ENCODE data around the gene CIB4. TPM values are rescaled to one million over a fixed set of nuclear protein-coding genes. Genes with fewer than 3 reads are reported as not detected.

Gene CIB4
- total RNA-seq, 4 donors from 2014 or later = 0.45 to 0.94 TPM; not detected in 2

DNA sequence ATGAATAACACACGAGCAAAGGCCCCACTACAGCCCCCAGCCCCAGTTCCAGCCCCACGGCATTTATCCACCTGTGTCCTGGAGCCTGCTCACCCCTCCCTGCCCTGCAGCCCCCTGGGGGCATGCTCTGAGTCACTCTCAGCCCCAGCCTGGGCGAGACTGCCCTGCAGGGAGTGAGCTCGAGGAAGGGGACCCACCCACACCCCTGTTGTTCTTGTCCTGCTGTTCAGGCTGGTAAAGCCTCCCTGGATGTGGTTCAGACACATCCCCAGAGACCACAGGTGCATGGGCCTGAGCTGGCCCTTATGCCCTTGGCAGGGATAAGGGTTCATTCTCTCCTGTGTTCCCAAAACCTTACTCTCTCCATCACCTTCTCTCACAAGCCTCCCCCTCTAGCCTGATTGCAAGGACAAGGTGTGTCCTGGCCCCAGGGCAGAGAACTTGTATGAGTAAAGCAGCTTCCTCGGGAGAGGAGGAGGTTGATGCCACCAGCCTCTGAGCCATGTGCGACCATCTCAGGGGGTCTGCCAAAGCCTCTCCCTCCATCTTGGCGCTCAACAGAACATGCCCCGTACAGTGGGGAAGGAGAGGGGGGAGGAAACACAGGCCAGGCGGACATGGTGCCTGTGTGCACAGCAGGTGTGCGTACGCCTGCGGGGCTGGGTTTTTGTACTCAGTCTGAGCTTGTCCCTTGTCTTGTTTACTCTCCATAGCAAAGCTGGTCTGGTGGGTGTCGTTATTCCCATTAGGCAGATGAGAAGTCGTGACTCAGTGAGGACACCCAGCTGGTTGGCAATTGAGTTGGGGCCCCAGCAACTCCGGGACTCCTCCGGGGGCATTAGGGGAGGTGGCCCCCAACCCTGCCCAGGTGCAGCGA is 64.4 kb downstream of the CIB4 start:
- TF ChIP-seq CTCF (IDR thresholded peaks at IDR 0.05) = no peak
- TF ChIP-seq POLR2A (IDR thresholded peaks at IDR 0.05) = no peak
- DNase-seq = no peak
- H3K27ac ChIP-seq = no peak overlapping the region
- no peaks in the 10 kb centered on the region for H3K36me3 ChIP-seq
- H3K27me3 ChIP-seq = no peaks in the 10 kb centered on the region
- intact Hi-C loops (cut with DNase I) = loop anchor here (5.0 kb wide), 1 partner anchor 75 kb away; no protein-coding TSS in a partner anchor
- H3K9me3 ChIP-seq = no peaks in the 10 kb centered on the region
- no peaks in the 10 kb centered on the region for H3K4me1 ChIP-seq
- H3K4me3 ChIP-seq (replicated peaks in 1 of 3) = no peak overlapping the region
- WGBS, 2 donors = 75 to 82% methylated on average over 13 to 15 of the region's 17 CpGs

DNA sequence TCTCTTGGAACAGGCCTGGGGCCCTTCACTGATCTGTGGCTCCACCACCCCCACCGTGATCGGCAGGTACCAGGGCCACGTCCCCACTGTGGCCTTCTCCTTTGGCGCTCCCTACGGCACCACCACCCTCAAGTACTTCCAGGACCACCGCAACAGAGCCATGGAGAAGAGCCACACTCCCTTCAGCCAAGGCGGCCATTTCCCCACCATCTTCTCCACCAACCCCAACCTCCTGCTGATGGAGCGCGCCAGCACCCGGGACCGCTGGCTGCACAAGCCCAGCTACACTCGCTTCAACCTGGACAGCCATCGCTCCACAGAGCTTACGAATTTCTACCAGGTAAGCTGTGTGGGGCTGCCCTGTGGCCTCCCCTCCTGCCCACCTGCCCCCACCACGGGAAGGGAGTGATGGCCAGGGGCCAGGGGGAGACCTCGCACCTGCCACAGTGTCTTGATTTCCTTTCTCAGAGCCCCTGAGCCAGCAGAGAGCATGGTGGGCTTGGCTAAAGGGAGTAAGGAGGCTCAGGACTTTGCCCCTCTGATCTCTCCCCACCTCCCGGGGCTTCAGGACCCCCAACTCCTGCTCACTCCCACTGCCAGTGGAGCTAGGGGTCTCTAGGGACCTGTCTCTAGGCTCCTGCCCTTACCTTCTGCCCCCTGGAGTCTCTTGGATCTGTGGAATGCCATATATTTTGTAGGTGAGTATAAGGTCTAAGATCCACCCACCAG is 65.2 kb downstream of the CIB4 start:
- intact Hi-C loops (cut with DNase I) = loop anchor here (5.0 kb wide), 1 partner anchor 74 kb away; no protein-coding TSS in a partner anchor
- no peak for TF ChIP-seq CTCF (IDR thresholded peaks at IDR 0.05)
- no peak for TF ChIP-seq POLR2A (IDR thresholded peaks at IDR 0.05)

GRCh38 chr2:26574900-26575560 is 66.1 kb downstream of the CIB4 start:
- no peaks in the 10 kb centered on the region for H3K27me3 ChIP-seq
- intact Hi-C loops (cut with DNase I) = loop anchor here (5.0 kb wide), 1 partner anchor 73 kb away; no protein-coding TSS in a partner anchor
- DNase-seq = no peak
- H3K27ac ChIP-seq = no peak overlapping the region
- 82 to 83% methylated on average over 14 to 17 of the region's 17 CpGs for WGBS, 2 donors
- H3K4me3 ChIP-seq (replicated peaks in 1 of 3) = no peak overlapping the region
- no peaks in the 10 kb centered on the region for H3K4me1 ChIP-seq
- TF ChIP-seq CTCF (IDR thresholded peaks at IDR 0.05) (no peak), POLR2A (IDR thresholded peaks at IDR 0.05) (no peak)
- no peaks in the 10 kb centered on the region for H3K36me3 ChIP-seq
- H3K9me3 ChIP-seq = no peaks in the 10 kb centered on the region

More for the DNA sequence above, 65.2 kb downstream of the CIB4 start:
- H3K27ac ChIP-seq = no peak overlapping the region
- H3K9me3 ChIP-seq = no peaks in the 10 kb centered on the region
- no peak overlapping the region for H3K4me3 ChIP-seq (replicated peaks in 1 of 3)
- no peak for DNase-seq
- no peaks in the 10 kb centered on the region for H3K27me3 ChIP-seq
- no peaks in the 10 kb centered on the region for H3K36me3 ChIP-seq
- no peaks in the 10 kb centered on the region for H3K4me1 ChIP-seq
- WGBS, 2 donors = 91% methylated on average over 17 of the region's 17 CpGs

DNA sequence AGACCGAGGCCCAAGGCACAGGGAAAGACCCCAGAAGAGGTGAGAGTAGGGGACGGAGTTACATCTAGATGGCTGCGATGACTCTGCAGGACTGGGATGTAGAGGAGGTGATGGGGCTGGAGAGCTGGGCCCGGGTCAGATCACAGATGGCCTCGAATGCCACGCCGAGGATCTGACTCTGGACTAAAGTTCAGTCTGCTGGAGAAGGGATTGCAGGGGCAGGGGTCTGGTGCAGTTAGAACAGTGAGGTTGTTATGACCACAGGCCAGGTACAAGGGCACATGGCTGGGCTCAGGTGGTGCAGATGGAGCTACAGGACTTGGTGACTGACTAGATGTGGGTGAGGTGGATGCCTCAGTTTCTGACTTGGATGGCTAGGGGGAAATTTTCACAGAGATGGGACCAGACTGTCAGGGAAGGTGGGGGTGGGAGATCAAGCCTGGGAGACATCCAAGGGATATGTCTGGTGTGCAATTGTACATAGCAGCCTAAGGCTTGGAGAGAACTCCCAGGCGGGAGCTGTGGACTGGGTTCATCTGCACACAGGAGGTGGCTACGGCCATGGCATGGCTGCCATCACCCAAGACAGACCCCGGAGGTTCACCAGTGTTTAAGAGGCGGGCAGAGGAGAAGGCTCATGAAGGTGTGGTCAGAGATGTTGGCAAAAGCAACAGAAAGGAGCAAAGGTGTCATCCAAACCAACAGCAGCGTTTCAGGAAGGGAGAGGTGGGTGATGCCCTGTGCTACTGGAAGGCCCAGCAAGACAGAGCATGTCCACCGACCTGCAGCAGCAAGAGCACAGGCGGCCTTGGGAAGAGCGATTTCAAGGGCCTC is 66.9 kb downstream of the CIB4 start:
- Histone ChIP-seq H3K27ac (no peak overlapping the region), H3K4me1 (no peaks in the 10 kb centered on the region), H3K9me3 (no peaks in the 10 kb centered on the region), H3K36me3 (no peaks in the 10 kb centered on the region), H3K27me3 (no peaks in the 10 kb centered on the region), H3K4me3 (replicated peaks in 1 of 3) (no peak overlapping the region)
- DNase-seq = no peak
- intact Hi-C loops (cut with DNase I) = no loop called here
- 89 to 91% methylated on average over 15 of the region's 15 CpGs for WGBS, 2 donors
- TF ChIP-seq CTCF (IDR thresholded peaks at IDR 0.05) = no peak
- no peak for TF ChIP-seq POLR2A (IDR thresholded peaks at IDR 0.05)
